Subcutaneous adipose tissue (tissue), 4 donors: ENCODE results near the gene RNF121. TPM values are rescaled to one million over a fixed set of nuclear protein-coding genes. Genes with fewer than 3 reads are reported as not detected.

Experiments
- total RNA-seq, 4 donors: library from RNA; depleted of rRNA; stranded (reverse); fragments of >200 nt; gene quantifications; one replicate each; pipeline ENCODE4 v1.1.0, GENCODE V29; 2016
- TF ChIP-seq, protein P1 (sequence below): fragments of 450-650 bp; IDR thresholded peaks from one replicate; pipeline ENCODE4 v1.5.1; 2016; ENCODE audit warnings: low read depth, mild to moderate bottlenecking, control low read depth, antibody characterized with exemption, moderate library complexity

Gene RNF121
- total RNA-seq, 4 donors from 2014 or later, result 14.3 to 21.4 (median 17.8) TPM

DNA sequence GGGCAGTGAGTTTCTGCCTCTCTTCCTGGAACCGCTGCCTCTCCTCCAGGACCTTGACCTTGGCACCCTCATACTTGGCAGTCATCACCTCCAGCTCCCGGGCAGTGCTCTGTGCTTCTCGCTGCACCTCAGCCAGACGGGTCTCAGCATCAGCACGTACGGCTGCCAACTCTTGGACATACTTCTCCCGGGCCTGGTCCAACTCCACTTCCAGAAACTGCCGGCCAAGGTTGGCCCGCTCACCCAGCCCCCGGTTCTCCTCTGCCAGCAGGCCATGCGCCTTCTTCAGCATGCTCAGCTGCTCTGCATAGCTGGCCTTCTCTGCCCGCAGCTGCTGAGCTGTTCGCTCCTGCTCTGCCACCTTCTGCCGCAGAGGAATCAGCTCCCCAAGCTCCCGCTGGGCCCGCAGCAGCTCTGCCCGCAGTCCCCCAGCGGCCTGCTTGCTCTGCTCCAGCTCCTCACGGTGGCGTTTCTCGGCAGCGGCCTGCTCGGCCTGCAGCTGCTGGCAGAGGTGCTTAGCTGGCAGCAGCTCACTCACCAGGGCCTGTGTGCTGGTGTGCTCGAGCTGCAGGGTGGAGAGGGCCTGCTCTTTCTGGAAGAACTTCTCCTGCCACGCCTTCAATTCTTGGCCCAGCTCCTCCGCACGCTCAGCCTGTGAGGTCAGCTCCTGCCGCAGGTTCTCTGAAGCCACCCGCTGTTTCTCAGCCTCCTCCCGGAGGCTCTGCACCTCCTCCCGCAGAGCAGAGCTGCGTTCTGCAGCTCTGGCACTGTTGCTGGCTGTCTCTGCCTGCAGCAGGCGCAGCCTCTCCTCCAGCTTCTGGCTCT lies 84.3 kb downstream of the RNF121 start:
- TF ChIP-seq, protein P1, sequence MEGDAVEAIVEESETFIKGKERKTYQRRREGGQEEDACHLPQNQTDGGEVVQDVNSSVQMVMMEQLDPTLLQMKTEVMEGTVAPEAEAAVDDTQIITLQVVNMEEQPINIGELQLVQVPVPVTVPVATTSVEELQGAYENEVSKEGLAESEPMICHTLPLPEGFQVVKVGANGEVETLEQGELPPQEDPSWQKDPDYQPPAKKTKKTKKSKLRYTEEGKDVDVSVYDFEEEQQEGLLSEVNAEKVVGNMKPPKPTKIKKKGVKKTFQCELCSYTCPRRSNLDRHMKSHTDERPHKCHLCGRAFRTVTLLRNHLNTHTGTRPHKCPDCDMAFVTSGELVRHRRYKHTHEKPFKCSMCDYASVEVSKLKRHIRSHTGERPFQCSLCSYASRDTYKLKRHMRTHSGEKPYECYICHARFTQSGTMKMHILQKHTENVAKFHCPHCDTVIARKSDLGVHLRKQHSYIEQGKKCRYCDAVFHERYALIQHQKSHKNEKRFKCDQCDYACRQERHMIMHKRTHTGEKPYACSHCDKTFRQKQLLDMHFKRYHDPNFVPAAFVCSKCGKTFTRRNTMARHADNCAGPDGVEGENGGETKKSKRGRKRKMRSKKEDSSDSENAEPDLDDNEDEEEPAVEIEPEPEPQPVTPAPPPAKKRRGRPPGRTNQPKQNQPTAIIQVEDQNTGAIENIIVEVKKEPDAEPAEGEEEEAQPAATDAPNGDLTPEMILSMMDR, result no peak

DNA sequence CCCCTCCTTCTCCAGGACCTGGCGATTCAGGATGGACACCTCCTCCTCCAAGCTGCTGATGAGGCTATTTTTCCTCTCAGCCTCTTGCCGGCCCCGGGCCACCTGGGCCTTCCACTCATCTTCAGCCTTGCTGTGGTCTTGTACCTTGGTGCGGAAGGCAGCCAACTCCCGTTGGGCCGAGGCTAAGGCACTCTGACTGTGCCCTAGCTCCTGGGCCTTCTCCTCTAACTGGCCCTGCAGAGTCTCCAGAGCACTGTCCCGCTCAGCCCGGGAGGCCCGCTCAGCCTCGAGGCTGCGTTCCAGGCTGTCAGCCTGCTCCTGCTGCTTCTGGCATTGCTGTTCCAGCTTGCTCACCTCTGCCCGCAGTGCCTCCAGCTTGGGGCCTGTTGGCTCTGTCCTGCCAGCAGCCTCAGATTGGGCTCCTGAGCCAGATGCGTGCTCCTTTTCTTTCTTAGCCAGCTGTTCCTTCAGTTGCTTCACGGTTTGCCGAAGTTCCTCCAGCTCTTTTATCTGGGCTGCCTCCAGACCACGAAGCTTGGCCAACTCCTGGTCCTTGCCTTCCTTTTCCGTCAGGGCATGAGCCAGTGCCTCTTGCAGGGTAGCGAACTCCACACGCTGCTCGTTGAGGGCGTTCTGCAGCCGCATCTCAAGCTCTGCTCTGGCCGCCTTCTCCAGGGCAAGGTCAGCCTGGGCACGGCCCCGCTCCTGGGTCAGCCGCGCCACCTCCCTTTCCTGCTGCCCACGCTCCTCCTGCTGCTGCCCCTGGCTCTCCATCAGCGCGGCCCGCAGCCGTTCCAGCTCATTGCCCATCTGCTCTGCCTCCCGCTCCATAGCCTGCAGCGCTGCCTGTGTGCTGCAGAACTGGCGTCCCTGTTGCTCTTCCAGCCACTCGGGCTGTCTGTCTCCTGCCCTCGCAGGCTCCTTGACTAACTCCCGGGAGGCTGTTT lies 85.2 kb downstream of the RNF121 start:
- TF ChIP-seq, protein P1, result no peak

DNA sequence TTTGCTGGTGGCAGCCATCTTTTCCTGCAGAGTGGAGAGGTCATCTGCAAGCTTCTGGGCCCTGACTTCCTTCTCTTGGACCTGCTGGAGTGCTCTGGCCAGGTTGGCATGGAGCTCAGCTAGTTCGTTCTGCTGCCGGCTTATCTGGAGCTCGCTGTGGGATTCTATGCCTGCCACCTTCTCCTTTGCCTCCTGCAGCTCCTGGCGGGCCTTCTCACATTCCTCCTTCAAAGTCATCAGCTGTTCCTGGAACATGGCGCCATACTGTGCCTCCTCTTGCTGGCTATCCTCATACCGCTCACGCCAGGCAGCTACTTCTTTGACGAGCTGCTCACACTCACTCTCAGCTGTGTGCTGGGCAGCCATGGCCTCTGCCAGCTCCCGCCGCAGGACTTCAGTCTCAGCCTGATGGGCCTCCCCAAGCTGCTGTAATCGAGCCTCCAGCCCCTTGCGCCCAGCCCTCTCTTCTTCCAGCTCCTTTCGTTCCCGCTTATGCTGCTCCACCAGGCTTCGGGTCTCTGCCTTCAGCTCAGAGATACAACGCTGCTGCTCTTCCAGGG lies 86.0 kb downstream of the RNF121 start:
- TF ChIP-seq, protein P1, result no peak

DNA sequence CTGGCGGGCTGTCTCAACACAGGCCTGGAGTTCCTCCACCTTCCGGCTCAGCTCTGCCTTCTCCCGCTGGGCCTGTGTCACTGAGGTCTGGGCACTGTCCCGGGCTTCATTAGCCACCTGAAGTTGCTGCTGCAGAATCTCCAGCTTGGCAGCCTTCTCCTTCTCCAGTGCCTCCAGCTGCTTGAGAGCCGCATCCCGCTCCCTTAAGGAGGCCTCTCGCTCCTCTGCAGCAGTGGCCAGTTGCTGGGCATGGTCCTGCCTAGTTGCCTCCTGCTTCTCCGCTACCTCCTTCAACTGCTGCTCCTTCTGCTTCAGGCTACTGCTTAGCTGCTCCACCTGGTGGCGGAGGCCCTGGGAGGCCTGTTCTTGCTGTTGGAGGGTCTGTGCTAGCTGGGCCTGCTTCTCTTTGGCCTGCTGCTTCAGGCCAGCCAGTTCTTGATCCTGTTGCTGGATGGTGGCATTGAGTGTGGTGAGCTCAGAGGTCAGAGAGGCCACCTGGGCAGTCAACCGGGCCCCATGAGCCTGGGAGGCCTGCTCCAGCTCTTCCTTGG lies 86.7 kb downstream of the RNF121 start:
- TF ChIP-seq, protein P1, result no peak

DNA sequence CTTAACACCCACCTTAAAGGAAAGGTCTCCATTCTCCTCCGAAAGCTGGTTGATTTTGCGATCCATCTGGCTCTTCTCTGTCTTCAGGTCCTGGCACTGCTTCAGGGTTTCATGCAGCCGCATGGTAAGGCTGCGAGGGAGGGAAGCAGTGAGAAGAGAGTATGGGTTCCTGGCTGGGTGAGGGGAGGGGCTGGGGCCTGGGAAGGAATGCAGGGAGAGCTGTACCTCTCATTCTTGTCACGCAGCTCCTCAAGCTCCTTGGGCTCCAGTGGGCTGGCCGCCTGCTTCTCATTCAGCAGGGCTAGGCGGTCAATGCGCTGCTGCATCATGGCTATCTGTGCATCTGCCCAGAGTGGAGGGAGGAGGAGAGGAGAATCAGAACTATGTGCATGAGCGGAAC lies 89.3 kb downstream of the RNF121 start:
- TF ChIP-seq, protein P1, result no peak

DNA sequence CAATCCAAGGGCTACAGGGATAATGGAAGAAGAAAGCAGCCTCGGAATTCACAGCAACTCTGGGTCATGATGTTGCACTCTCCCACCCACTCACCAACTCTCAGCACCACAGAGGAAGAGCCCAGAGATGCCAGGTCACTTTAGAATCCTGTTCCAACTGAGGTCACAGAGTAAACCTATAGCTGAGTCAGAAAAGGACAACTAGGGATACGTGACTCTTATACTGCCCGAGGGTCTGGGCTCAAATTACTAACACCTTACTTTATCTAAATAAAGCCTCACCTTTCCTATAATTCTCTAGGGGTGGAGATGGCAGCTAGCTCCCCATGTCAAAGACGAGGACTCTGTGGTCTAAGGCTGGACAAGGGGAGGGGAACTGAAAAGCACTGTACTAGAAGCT lies 94.5 kb downstream of the RNF121 start:
- TF ChIP-seq, protein P1, result no peak
